GM23248 (cell line): ENCODE data around the gene UNC93B1.
"Not testable (repeated sequence)": the region's sequence is repeated elsewhere in the genome, so short reads cannot be mapped to it uniquely, and the experiment has no call there.

Source experiments
- EZH2 ChIP-seq: fragments of 200-600 bp; sonication (generic); IDR thresholded peaks from 2 replicates; pipeline ENCODE4 v1.6.1; 2018; ENCODE audit warnings: antibody characterized with exemption, mild to moderate bottlenecking; ENCODE audit not compliant: insufficient read depth, poor library complexity, severe bottlenecking
- EZH2phosphoT487 ChIP-seq: fragments of 200-600 bp; sonication (generic); IDR thresholded peaks from 2 replicates; pipeline ENCODE4 v1.6.1; 2018; ENCODE audit warnings: antibody characterized with exemption, moderate library complexity, mild to moderate bottlenecking, low read depth; ENCODE audit not compliant: insufficient read depth

DNA sequence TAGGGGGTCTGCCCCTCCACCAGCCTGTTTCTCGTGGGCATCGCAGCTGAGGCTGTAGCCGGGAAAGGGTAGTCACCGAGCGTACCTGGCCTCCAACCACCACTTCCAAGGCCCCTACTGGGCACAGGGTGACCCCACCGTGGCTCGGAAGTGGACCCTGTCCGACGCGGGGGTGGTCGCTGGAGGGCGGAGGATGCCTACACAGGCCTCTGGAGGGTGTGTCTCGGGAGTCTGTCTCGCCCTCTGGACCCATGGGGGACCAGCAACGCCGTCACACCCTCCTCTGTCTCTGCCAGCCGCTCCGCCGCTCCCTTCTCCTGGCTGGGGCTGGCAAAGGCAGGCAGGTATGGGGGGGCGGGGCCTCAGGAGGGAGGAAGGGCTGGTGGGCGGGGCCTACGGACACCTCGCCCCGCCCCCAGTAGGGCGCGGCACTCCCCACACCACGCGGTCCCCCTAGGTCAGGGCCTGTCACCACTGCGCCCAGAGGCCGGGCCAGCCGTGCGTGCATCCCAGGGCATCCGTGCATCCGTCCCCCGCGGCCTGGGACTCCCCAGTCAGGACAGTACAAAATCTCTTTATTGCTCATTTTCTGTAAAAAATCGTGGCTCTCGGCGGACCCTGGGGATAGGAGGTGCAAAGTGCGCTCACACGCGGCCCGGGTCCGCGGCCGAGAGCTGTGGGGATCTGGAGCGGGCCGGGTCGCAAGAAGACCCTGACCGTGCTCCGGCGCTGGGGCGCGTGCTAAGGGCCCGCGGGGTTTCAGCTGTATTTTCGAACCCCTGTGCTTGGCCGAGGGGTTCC, 13.2 kb downstream of the UNC93B1 start:
- TF ChIP-seq EZH2phosphoT487: not testable (repeated sequence)
- TF ChIP-seq EZH2: peak; percentile 50
